HG02973 (cell line): ENCODE data around the gene CENPA.
"Not testable (repeated sequence)": the region's sequence is repeated elsewhere in the genome, so short reads cannot be mapped to it uniquely, and the experiment has no call there.

Source experiments
- ATAC-seq: cut with Tn5 transposase; IDR thresholded peaks from one replicate; pipeline ENCODE4 v1.9.1; 2021; ENCODE audit warnings: moderate library complexity; ENCODE audit not compliant: unreplicated experiment

Gene CENPA

DNA sequence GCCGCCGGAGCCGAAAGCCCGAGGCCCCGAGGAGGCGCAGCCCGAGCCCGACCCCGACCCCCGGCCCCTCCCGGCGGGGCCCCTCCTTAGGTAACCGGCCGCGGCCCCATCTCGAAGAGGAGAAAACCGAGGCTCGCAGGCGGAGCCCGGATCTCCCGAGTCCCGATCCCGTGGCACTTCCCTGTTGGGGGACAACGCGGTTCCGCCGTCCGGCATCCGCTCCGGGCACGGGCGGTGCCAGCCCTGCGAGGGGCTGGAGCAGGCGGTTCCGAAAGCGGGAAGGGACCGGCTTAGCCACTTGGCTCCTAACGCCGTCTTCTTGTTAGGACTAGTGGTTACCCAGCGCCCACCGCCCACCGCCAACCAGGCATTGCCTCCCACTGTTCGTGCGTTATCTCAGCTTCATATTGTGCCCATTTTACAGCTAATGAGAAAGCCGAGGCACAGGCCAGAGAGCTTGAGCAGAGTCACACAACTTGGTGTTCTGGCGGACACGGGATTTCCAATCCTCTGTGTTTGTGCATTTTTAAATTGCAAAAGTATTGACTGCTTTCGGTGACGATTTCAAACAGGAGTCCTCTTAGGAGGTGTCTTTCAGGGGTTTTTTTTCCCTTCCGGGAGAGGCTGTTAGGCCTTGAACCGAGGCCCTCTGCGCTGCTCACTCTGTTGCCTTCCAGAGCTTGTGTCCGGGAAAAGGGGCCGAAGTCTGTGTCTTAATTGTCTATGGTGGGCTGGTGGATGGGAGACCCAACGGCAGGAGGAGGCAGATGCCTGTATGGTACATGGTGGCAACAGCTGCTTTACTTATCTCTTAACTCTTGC lies 562 bp downstream of the CENPA start:
- ATAC-seq, result peak; percentile 3

DNA sequence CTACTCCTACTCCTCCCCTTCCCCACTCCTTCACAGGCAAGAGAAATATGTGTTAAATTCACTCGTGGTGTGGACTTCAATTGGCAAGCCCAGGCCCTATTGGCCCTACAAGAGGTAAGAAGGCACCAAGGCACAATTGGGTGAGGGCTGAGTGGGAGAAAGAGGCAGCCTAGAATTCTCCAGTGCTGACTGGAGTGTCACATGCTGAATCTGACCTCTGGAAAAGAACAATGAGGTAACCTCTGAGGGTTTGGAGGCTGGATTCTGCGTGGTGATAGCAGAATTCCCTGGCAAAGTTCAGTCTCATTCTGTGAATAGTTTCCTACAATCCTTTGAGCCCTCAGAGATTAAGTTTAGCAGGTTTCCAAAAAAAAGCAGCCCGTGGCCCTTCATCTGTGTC lies 6.9 kb downstream of the CENPA start:
- ATAC-seq, result no peak

DNA sequence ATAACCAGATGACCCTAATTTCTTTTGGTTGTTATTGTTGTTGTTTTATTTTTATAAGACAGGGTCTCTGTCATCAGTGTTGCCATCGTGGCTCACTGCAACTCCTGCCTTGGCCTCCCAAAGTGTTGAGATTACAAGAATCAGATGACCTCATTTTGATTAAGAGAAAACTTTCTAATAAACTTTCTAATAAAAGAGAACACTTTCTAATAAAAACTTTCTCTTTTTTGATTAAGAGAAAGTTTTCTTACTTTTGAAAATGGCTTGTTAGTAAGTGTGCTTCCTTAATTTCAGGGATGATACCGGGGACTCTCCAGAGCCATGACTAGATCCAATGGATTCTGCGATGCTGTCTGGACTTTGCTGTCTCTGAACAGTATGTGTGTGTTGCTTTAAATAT lies 7.7 kb downstream of the CENPA start:
- ATAC-seq, result no peak

DNA sequence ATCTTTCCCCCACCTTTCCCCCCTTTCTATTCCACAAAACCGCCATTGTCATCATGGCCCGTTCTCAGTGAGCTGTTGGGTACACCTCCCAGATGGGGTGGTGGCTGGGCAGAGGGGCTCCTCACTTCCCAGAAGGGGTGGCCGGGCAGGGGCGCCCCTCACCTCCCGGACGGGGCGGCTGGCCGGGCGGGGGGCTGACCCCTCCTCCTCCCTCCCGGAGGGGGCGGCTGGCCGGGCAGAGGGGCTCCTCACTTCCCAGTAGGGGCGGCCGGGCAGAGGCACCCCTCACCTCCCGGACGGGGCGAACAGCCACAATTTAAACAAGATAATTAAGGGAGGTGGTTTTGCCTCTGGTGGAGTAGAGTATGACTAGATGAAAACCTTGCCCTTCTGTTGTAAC lies 9.3 kb downstream of the CENPA start:
- ATAC-seq, result not testable (repeated sequence)

DNA sequence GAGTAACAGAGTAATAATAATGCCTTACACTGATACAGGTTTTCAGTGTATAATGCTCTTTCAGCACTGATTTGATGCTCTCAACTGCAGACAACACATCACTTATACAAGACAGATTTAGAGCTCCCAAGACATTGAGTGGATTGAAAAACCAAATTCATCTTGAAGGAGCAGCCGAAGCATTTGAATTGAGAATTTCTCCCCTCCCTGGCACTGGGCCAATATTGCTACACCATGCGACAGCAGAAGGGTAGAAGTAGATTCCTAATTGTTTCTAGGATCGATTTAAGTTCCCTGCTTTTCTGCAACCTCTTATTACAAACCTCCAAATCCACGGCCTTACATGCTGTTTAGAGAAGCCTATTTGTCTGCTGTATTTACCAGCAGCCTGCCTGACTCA lies 15.5 kb downstream of the CENPA start:
- no peak for ATAC-seq

DNA sequence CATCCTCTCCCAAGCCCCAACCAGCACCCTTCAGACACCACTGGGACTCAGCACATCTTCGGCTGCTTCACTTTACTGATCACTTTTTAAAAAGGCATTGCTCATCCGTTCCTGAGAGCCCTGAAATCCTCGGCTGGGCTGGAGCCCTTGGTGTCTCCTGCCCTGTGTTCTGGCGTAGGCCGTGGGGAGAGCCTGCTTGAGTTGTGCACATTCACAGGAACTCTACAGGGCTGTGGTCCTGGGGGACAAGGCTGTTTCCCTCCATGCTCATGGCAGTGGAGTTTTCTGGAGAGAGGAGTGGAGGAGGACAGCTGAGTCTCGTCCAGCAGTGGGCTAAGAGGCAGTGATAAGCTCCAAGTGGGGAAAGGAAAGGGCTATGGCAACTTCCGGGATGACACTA lies 15.9 kb downstream of the CENPA start:
- ATAC-seq, result no peak

DNA sequence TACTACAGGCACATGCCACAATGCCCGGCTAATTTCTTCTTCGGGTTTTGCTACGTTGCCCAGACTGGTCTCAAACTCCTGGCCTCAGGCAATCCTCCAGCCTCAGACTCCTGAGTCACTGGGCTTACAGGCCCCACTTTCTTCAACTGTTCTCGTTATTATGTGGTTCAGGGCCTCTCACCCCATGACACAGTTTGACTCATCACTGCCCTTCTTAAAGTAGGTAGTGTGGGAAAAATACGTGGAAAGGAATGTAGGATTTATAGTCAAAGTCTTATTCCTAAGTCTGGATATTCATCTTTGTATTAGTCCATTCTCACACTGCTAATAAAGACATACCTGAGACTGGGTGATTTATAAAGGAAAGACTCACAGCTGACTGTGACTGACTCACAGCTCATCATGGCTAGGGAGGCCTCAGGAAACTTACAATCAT lies 19.4 kb downstream of the CENPA start:
- no peak for ATAC-seq

DNA sequence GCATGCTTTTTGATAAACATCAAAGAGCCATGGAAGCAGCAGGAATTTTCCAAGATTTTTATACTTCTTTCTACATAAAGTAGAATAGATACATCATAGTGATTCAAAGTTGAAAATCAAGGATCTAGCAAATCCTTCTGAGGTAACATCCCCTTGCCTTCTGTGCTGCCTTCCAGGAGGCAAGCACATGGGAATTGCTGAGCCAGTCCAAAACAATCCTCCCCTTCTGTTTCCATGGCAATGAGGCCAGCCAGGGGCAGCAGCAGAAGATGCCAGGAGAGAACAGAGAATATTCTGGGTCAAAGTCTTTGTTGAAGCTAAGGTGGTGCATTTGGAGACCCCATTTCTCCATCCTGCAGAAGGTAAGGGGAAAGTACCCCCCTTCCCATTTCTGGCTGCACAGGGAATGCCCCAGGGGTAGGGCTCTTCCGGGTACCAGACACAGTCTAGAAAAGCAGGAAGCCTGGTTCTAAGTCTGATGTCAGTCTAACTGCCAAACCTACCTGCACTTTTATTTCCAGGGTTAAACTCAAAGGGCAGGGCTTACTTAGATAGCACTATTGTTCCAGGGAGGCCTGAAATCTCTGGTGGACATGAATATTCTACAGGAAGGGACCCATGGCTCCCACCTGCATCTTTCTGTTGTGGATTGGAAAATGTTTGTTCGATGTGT lies 22.1 kb downstream of the CENPA start:
- ATAC-seq, result no peak

DNA sequence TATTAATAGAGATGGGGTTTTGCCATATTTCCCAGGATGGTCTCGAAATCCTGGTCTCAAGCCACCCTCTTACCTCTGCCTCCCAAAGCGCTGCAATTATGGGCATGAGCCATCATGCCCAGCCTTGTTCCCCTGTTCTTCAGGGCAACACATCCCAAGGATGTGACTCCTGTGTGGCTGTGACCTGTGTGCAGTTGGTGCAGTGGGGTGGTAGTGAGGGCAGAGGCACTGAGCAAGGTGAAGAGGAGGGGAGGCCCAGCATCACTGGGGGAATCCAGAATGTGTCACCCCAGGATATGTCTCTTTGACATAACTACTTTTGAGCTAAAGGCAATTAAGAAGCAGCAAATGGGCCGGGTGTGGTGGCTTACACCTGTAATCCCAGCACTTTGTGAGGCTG lies 23.4 kb downstream of the CENPA start:
- no peak for ATAC-seq

DNA sequence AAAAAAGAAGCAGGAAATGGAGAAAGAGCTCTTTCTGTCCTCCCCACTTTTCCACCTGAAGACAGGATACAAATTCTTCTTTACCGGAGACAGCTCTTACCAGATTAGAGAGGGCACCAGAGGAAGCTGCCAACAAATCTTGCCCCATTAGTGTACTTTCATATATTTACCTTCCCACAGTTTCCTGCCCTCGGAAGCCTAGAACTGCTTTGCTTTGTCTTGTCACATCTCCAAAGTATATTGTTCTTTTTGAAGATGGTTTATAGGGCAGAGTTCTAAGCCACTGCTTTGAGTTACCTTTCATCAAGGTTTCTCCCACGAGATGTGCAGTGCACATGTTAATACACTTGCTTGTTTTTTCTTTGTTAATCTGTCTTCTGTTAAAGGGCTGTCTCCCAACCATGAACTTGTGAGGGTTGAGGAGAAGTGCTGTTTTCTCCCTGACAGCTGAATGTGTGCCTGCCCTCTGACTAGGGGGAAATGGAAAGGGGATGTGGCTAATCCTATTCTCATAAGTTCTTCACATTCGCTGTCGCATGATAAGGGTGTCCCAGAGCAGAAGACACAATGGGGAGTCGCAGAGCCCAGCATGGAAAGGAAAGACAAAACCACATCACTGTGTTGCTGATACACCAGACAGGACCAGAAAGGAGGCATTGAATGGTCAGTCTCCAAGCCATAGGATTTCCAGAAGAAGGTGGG lies 24.2 kb downstream of the CENPA start:
- ATAC-seq, result no peak

DNA sequence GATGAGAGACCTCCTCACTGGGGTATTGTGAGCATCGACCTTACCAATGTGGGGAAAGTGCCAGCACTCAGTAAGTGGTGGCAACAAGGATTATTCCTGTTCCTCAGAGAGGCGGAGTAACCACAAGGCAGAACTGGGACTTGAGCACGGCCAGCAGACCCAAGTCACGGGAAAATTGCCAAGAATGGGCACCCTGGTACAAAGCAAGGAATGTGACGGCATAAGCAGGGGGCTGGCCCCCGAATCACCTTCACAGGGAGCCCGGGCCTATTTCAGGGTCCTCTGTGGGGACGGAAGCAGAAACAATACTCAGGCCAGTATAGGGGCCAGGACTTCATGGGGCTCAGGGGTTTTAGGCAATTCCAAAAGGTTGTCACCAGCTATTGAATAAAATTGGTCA lies 25.4 kb downstream of the CENPA start:
- no peak for ATAC-seq

DNA sequence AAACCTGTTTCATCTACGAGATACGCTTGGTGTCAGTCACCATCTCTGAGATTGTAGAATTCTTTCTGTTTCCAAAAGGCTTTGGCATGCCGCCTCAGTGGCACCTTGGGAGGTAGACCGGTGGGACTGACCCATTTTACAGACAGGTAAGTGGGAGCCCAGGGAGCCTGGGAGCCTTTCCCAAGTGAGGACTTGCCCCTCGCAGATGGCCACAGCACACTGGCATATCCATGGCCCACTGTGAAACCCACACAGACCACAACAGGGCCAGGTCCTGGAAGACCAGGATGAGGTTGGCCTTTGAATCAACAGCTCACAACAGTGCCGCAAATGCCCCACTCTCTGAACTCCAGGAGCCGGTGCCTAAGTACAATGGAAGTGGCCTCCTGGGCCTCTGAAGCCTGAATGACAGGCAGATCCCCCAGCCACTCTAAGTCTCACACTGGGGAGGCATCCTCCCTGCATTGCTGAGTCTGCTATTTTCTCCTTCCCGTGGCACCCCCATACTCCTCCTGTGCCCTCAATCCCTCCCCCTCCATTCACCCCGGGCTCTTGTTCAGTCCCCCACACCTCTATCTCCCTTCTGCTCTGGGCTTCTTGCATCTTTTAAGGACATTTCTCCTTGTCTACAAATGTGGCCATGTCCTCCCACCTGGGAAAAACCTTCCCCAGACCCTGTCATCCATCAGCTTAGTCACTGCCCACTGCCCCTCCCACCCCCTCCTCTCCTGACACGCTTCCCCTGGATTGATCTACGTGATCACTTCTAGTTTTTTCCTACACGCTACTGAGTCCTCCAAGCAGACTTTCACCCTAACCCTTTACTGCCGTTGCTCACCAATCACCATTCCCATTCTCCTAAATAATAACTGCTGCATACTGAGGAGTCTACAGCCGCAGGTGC lies 26.2 kb downstream of the CENPA start:
- ATAC-seq, result no peak

DNA sequence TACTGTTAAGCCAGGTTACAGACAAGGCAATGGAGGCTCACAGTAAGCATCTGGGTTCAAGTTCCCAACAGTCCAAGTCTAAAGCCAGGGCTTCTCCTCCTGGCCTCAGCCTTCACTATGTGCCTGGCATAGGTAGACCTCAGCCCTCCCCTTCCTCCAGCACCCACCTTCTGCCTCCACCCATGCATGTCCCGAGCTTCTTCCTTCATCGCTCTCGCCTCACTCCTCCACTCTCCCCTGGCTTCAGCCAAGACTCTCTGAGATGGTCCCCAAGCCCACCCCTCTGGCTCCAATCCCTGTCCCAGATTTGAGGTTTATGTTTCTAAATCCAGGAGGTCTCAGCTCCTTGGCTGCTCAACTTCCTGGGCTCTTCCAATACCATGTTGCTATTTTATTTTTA lies 26.9 kb downstream of the CENPA start:
- ATAC-seq, result no peak

DNA sequence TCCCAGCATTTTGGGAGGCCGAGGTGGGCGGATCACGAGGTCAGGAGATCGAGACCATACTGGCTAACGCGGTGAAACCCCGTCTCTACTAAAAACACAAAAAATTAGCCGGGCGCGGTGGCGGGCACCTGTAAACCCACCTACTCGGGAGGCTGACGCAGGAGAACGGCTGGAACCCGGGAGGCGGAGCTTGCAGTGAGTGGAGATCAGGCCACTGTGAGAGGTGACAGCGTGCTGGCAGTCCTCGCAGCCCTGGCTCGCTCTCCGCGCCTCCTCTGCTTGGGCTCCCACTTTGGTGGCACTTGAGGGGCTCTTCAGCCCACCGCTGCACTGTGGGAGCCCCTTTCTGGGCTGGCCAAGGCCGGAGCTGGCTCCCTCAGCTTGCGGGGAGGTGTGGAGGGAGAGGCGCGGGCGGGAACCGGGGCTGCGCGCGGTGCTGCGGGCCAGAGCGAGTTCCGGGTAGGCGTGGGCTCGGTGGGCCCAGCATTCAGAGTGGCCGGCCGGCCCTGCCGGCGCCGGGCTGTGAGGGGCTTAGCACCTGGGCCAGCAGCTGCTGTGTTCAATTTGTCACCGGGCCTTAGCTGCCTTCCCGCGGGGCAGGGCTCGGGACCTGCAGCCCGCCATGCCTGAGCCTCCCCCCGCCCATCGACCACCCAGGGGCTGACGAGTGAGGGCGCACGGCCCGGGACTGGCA lies 28.4 kb downstream of the CENPA start:
- not testable (repeated sequence) for ATAC-seq

DNA sequence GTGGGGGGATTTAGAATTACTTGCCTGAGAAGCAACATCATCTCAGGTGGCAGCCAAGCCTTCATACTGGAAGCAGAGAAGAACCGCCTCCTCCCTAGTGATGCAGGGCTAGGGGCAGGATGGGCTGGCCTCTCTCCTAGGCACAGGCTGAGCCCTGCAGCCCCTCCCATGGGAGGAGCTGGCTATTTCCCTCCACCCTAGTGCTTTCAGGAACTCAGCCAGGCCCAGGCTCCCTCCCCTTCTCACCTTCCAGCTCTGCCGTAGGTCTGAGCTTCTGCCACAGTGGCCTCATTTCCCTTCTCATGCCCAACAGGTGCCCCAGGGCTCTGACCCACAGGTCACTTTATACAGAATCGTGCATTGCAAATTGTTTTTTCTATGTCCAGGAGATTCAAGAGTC lies 31.0 kb downstream of the CENPA start:
- ATAC-seq, result no peak

DNA sequence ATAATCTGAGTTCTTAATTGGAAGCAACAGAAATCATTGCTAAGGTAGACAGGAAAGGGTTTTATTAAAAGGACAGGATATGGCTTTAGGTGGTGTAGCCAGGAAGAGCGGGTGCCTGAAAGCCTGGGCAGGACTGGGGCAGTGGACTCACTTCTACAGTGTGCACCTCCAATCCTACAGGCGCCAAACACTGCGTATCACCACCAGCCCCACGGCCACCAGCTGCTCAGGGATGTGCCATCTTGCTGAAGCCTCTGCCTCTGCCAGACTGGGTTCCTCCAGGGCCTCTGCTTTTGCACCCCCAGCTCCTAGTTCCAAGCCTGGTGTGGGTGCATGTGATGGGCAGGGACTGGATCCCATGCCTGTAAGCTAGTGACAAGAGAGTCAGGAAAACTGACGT lies 32.4 kb downstream of the CENPA start:
- no peak for ATAC-seq

DNA sequence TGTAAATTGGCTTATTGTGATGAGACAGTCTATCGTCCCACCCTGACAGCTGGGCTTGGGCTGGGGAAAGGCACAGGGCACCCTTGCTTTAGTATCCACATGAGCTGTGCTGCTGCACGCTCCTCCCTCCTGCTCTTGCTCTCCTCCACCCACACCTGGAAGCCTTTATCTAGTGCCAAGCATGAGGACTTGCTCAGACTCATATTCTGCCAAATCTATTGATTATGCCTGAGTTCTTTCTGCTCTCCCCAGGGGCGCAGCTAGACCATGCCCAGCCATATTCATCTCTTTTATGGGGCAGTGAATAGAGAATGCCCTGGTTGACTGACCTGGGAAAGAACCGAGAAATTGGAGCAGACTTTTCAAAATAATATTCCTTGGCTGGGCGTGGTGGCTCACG lies 33.1 kb downstream of the CENPA start:
- no peak for ATAC-seq

DNA sequence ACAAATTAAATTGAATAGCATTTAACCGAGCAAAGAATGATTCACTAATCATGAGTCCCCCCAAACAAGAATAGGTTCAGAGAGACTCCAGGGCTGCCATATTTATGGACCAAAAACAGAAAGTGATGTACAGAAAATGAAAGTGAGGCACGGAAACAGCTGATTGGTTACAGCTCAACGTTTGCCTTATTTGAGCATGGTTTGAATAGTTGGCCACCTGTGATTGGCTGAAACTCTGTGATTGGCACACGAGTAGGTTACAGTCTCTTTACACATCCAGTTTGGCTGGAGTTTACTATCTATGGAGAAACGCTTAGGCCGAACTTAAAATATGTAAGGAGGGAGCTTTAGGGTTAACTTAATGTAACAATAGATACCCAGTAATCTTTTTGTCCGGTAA lies 35.1 kb downstream of the CENPA start:
- no peak for ATAC-seq

DNA sequence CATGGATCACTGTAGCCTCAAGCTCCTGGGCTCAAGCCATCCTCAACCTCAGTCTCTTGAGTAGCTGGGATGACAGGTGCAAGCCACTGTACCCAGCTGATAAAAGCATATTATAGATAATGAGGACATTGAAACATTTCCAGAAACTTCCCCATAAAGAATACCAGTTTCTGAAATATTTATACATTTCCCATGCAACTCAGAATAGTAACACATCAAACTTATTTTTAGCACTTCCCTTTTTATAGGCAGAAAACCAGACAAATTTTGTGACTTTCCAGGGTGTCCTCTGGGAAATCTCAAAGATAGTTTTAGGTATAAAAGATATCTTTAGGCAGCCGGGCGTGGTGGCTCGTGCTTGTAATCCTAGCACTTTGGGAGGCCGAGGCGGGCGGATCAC lies 37.0 kb downstream of the CENPA start:
- no peak for ATAC-seq

DNA sequence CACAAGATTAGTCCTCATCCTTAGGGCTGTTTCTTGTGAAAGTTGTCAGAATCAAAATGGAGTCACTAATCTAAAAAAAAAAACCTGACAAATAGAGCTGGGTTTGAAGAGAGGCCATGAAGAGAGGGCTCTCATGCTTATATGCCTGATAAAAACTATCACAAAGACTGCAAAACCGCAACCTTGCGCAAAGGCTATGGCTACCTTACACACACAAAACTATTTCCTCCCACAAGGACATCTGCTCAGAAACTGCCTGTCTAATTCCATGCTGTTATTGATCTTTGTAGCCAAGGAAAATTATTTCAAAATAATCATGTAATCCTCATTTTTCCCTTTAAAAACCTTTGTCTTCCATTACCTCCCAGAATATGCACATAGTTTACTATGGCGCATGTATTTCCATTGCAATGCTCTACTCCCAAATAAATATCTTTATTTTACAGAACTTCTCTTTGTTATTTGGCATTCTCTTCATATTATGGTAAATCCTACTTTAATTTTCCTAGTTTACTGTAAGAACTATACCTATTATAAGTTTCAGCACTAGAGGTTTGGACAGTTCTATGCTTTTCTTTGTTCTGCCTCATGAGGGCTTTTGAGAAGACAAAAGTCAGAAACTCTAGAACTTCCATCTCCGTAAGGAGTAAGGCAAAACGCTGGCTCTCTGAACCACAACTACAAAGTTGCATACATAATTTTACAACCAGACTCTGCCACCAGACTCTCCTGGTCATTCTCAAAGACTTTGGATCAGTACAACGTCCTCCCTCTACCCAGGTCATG lies 52.5 kb downstream of the CENPA start:
- ATAC-seq, result no peak
